DLD1 (cell line): ENCODE data around the gene DYNLRB2.

Experiments
- in situ Hi-C: cut with HindIII; loops from 2 replicates; pipeline ENCODE4 v1.10.0; 2017; ENCODE audit warnings: low sequenced_read_pairs

DYNLRB2 gene

DNA sequence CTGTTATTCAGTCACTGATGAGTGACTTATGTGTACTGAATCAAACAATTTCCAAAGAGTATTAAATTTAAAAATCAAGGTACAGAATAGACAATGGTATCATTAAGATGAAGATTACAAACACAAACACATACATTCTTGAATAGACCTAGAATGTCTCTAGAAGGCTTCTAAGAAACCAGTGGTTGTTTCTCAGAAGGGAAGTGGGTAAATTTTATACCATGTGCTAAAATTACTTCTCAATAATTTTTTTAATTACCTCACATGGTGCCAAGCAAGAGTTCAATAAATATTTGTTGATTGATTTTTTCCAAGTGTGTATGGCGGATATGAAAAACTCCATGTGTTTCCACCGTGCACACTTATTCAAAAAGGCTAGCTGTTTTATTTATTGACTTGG, 6.4 kb downstream of the DYNLRB2 start:
- in situ Hi-C loops = no loop called here

- in situ Hi-C loops = no loop called here
Measured at GRCh38 chr16:80552277-80552676, 11.5 kb downstream of the DYNLRB2 start.

DNA sequence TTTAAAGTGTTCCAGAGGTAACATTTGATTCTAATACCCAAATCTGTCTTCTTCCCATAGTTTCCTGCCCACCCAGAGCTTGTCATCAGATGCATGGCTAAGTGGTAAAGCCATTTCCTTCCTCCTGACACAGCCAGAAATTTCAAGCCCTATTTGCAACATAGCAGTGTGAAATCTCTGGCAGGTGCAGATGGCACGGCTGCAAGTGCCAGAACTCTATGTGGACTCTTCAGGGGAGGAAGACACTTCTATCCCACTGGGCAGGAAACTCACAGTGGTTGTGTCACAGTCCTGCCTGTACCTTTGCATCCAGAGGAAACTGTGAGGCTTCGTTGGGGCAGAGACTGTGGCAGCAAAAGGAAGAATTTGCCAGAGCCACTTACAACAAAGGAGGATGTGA, 13.2 kb downstream of the DYNLRB2 start:
- in situ Hi-C loops = no loop called here

DNA sequence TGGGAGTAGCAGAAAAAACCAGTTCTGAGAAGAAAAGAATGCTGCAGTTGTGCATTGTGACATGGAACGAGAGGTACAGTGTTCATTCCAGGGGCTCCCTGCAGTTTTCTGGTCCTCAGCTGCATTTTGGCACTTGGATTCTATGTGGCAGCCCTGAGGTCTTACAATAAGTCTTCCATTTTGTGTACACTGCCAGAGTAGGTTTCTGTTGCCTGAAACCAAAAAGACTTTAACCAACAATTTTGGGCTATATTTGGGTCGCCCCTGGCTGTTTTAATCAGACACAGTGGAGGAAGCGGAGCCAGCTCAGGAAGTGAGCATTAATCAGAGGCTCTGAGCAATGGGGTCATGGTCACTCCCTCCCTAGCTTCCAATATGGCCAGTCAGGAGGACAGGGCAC, 15.7 kb downstream of the DYNLRB2 start:
- in situ Hi-C loops = no loop called here

- in situ Hi-C loops = no loop called here
Measured at GRCh38 chr16:80557037-80557436, 16.2 kb downstream of the DYNLRB2 start.

GRCh38 chr16:80559369-80559768, 18.6 kb downstream of the DYNLRB2 start:
- in situ Hi-C loops = no loop called here

- in situ Hi-C loops = no loop called here
Measured at GRCh38 chr16:80563066-80563465, 22.3 kb downstream of the DYNLRB2 start.

GRCh38 chr16:80564394-80564793, 23.6 kb downstream of the DYNLRB2 start:
- in situ Hi-C loops = no loop called here

DNA sequence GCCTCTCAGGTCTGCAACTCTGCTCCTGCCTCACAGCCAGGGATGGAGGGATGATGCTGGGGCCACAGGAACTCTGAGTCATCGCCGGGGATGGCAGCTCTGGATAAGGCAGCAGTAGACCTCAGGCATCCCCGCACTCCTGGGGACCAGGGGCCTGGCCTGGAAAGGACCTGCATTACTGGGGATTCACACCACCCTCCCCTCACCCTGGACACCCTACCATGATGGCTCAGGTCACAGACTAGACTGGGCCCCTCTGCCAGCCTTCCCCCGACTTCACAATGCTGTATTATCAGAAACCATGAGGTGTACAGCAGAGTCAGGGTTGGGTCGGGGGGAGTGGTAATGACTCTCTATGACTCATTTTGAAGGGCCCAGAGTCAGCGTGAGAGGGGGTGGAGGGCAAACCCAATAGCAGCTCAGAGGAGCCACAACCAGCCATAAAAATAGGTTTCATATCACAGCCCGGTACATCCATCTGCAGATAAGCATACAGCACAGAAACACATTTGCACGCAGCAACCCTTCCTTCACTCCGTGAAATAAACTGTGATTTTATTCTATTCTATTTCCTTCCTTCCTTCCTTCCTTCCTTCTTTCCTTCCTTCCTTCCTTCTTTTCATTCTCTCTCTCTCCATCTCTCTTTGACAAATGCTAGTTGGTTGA, 28.8 kb downstream of the DYNLRB2 start:
- in situ Hi-C loops = no loop called here

DNA sequence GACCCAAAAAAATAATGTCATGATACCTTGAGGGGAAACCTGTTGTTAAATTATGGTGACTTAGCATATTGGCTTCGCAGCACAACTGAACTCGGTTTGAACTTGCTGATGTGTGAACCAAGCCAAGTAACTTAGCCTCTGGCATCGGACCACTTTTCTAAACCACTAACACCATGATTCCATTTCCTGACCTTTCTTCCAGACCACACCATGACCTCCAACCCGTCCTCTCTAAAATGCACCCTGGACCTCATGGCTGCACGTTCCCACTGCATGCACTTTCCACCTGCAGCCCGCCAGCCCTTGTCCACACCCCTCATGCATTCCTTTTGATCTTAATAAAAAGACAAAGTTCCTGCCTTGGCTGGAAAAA, 29.3 kb downstream of the DYNLRB2 start:
- in situ Hi-C loops = no loop called here

GRCh38 chr16:80573700-80574120, 32.9 kb downstream of the DYNLRB2 start:
- in situ Hi-C loops = no loop called here

DNA sequence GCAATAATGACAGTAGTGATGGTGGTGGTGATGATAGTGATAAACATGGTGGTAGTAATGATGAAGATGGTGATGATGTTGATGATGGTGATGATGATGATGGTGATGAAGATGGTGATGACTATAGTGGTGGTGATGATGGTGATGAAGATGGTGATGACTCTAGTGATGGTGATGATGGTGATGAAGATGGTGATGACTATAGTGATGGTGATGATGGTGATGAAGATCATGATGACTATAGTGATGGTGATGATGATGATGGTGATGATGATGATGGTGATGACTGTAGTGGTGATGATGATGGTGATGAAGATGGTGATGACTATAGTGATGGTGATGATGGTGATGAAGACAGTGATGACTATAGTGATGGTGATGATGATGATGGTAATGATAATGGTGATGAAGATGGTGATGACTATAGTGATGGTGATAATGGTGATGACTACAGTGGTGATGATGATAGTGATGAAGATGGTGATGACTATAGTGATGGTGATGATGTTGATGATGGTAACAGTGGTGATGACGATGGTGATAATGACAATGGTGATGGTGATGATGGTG, 35.6 kb downstream of the DYNLRB2 start:
- in situ Hi-C loops = no loop called here

DNA sequence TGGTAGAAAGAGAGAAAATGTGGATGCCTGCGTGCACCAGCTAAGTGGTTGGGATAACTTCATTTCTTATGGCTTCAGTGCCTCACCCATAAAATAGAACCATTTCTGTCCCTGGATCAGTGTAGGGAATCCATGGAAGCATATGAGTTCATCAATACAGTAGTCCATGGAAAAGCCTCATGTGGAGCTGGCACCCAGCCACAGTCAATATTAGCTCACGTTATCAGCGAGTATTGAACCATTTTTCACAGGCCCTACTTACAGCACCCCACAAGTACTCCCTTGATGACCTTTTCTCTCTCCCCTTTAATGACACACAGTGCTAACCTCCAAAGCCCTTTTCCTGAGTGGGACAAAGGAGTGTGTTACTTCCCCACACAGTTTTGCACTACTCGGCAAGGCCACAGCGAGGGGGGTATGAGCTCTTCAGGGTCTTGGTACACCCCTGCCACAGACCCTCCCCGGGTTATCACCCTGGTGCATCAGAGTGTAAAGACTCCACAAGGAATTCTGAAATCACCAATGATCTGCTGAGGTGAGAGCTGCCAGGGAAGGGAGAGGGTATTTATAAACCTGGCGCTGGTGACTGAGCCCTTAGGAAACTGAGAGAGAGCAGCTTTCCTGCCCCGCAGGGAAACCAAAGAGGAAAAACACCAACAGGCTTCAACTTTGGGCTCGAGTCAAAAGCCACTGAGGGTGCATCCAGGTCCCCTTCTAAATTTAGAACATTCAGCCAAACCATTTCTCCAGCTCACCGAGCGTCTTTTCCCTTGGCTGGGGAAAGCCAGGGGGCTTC, 36.9 kb downstream of the DYNLRB2 start:
- in situ Hi-C loops = no loop called here

- in situ Hi-C loops = no loop called here
Measured at GRCh38 chr16:80580109-80580832, 39.5 kb downstream of the DYNLRB2 start.

- in situ Hi-C loops = no loop called here
Measured at GRCh38 chr16:80583466-80583865, 42.7 kb downstream of the DYNLRB2 start.

DNA sequence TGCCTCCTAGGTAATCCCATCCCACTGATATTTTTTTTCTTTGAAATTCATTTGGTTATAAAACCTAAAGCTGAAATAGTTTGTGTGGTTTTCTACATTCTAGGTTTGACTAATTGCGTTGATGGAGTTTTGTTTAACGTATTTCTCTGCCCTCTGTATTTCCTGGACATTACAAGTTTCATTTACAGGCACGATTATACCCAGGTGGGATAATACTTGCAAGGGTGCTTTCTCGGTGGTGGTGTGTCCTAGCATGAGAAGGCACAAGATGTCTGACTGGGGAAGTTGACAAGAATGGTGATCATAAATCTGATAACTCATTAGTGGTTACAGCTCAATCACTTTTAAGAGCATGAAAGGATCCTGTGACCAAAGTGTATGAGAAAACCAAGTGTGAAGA, 45.0 kb downstream of the DYNLRB2 start:
- in situ Hi-C loops = no loop called here

- in situ Hi-C loops = no loop called here
Measured at GRCh38 chr16:80586476-80586875, 45.7 kb downstream of the DYNLRB2 start.

GRCh38 chr16:80587071-80587470, 46.3 kb downstream of the DYNLRB2 start:
- in situ Hi-C loops = no loop called here

DNA sequence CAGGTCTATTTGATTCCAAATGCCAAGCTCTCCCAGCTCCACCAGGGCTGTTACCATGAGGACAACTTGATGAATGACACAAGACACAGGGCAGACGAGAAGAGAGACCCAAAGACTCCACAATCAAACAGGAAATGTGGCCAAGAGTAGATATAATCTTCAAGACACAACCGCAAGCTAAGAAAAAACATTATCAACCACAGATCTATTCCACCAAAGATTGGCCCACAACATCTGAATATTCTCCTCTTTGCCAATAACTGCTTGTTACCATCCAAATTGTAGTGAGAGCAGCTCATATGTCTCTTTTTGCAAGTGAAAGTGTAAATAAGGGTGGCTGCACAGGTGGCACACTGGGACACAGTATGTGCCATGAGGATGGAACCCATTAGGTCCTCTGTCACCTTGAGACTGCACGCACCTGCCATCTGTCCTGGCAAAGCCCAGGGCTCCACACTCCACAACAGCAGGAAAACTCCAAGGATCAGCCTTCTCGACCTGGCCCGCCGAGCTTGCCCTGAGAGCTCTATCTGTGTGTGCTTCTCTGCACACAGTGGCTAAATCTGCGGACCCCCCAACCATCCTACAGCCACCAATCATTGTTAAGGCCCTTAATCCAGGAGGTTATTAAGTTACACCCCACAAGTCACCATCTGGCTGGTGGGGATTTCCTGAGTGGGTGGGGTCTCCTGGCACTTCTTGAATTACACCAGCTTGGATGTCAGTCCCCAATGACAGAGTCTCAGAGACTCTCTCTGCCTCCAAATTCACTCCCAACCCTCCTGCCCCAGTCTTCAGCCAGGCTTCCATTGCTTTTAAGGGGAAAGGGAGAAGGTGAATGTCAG, 50.5 kb downstream of the DYNLRB2 start:
- in situ Hi-C loops = no loop called here

DNA sequence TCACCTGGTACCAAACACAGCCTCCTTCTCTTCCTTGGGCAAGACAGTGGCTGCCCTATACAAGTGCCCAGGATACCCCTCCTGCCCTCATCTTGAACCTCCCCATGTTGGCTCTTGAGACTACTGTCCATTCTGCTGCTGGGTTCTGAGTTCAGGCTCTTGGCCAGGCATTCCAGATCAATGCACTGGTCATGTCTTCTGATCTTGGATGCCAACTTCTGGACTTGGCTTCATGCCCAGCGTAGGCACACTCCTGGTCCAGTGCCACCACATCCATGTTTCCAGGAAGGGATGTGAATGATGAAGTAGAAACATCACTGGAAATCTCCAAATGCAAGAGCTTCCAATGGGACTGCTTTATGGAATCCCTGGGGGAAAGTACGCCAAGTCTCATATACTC, 51.5 kb downstream of the DYNLRB2 start:
- in situ Hi-C loops = no loop called here

GRCh38 chr16:80594756-80595155, 54.0 kb downstream of the DYNLRB2 start:
- in situ Hi-C loops = no loop called here
